K562 (cell line): ENCODE results near the gene GALE. TPM values are rescaled to one million over a fixed set of nuclear protein-coding genes. Genes with fewer than 3 reads are reported as not detected.
A peak's percentile ranks its signal among the peaks of the same experiment; 100 is the strongest.

Source experiments
- ATAC-seq: fragments of 200-7000 bp; cut with Tn5 transposase; 3 replicates; pipeline ENCODE4 v1.9.1; 2020; ENCODE audit warnings: moderate library complexity
- BruUV-seq: library from RNA; stranded (reverse); fragments of 400-500 nt; replicated peaks from 2 replicates; lab custom pipeline; 2021; lab: Mats Ljungman, UMichigan
- CTCF ChIA-PET: fragments of 300-600 bp; formaldehyde crosslinking; extraction: SDS; loops from one replicate; lab custom pipeline; 2021; ENCODE audit warnings: low intra/inter-chr PET ratio; lab: Yijun Ruan, JAX
- POLR2A ChIA-PET: fragments of 300-600, 350-650 bp; sonication (Branson Sonifier 250); formaldehyde crosslinking; extraction: SDS; loops from one replicate; lab custom pipeline; 2021; ENCODE audit warnings: antibody characterized with exemption, inconsistent platforms; lab: Yijun Ruan, JAX
- DNase-seq, 4 experiments: peaks; one replicate each; pipeline versions ENCODE4 v3.0.0 to v3.0.0-alpha.2; 2011 to 2018; ENCODE audit warnings: low spot score in 3 of 4, mixed read lengths in 3 of 4; ENCODE audit errors: extremely low read depth in 1 of 4
- FAIRE-seq: peaks from 2 replicates; lab custom pipeline; 2011; peaks lifted over from hg19 to GRCh38; lab: Jason Lieb, UNC
- H2AFZ ChIP-seq: 2 replicates; pipeline ENCODE4 v1.6.0; 2011; ENCODE audit warnings: low read depth, low read length, control low read depth, inconsistent platforms
- H3K27ac ChIP-seq: fragments of 200-600 bp; 3 replicates; pipeline ENCODE4 v1.8.0; 2011; ENCODE audit warnings: low read depth, mild to moderate bottlenecking, control low read depth, inconsistent platforms, low read length, moderate library complexity, mixed read lengths; ENCODE audit errors: extremely low read depth
- H3K27me3 ChIP-seq, 2 experiments: fragments of 300-600 bp in 1 of 2; 2 replicates in 1 of 2; 3 replicates in 1 of 2; pipeline versions ENCODE4 v1.6.0 to v1.8.0; 2011; ENCODE audit warnings: inconsistent platforms in 2 of 2, low read length in 2 of 2, mild to moderate bottlenecking in 1 of 2, mixed read lengths in 1 of 2, moderate library complexity in 1 of 2; ENCODE audit not compliant: control insufficient read depth in 2 of 2, insufficient read depth in 2 of 2
- H3K36me3 ChIP-seq: fragments of 300-600 bp; 3 replicates; pipeline ENCODE4 v1.8.0; 2011; ENCODE audit warnings: mild to moderate bottlenecking, low read length, inconsistent platforms; ENCODE audit not compliant: control insufficient read depth, insufficient read depth
- H3K4me1 ChIP-seq, 2 experiments: fragments of 200-600 bp in 1 of 2; replicated peaks in 1 of 2; 2 replicates in 1 of 2; 3 replicates in 1 of 2; pipeline versions ENCODE4 v1.5.1 to v1.8.0; 2011; ENCODE audit warnings: inconsistent platforms in 2 of 2, low read length in 2 of 2, mild to moderate bottlenecking in 1 of 2, mixed read lengths in 1 of 2, moderate library complexity in 1 of 2; ENCODE audit not compliant: control insufficient read depth in 2 of 2, insufficient read depth in 2 of 2
- H3K4me2 ChIP-seq: 2 replicates; pipeline ENCODE4 v1.6.1; 2011; ENCODE audit warnings: low read length, control low read depth, inconsistent platforms, mixed read lengths; ENCODE audit not compliant: insufficient read depth
- H3K4me3 ChIP-seq: fragments of 200-600 bp; sonication (generic), shearing (Covaris generic); 2 replicates; pipeline ENCODE4 v1.5.1; 2016; ENCODE audit warnings: control low read depth, inconsistent platforms
- H3K79me2 ChIP-seq: fragments of 200-600 bp; 3 replicates; pipeline ENCODE4 v1.8.0; 2011; ENCODE audit warnings: low read length, inconsistent platforms; ENCODE audit not compliant: control insufficient read depth, insufficient read depth
- H3K9ac ChIP-seq, 2 experiments: 2 replicates each; pipeline versions ENCODE4 v1.6.0 to v1.6.1; 2011; ENCODE audit warnings: low read depth in 2 of 2, low read length in 2 of 2, control low read depth in 1 of 2, inconsistent platforms in 1 of 2, mild to moderate bottlenecking in 1 of 2, mixed read lengths in 1 of 2; ENCODE audit not compliant: insufficient read depth in 1 of 2
- H3K9me1 ChIP-seq: one replicate; pipeline ENCODE4 v1.6.0; 2011; ENCODE audit warnings: inconsistent platforms, mild to moderate bottlenecking, low read length, moderate library complexity; ENCODE audit not compliant: control insufficient read depth, insufficient read depth
- H3K9me3 ChIP-seq: replicated peaks from 2 replicates; pipeline ENCODE4 v1.5.1; 2011; ENCODE audit warnings: low read depth, low read length, inconsistent platforms; ENCODE audit not compliant: control insufficient read depth, insufficient read depth
- H4K20me1 ChIP-seq: replicated peaks from 2 replicates; pipeline ENCODE4 v1.6.1; 2011; ENCODE audit warnings: low read length, inconsistent platforms, mixed read lengths; ENCODE audit not compliant: control insufficient read depth, insufficient read depth
- CBX2 ChIP-seq: fragments of 200-600 bp; sonication (generic); IDR thresholded peaks from one replicate; pipeline ENCODE4 v1.6.1; 2012; ENCODE audit warnings: mild to moderate bottlenecking, low read length, inconsistent platforms; ENCODE audit not compliant: insufficient read depth, poor library complexity, severe bottlenecking
- CEBPB ChIP-seq: fragments of 450-650 bp; IDR thresholded peaks from 2 replicates; pipeline ENCODE4 v1.6.1; 2016; ENCODE audit warnings: missing genetic modification characterization, missing compliant biosample characterization
- GABPB1 ChIP-seq: sonication (generic); formaldehyde crosslinking; IDR thresholded peaks from 2 replicates; pipeline ENCODE4 v1.8.0; 2022; ENCODE audit warnings: mild to moderate bottlenecking, missing genetic modification reagents
- KLF6 ChIP-seq: fragments of 250-450 bp; sonication (Bioruptor Pico); IDR thresholded peaks from 2 replicates; pipeline ENCODE4 v1.4.0; 2020; ENCODE audit warnings: mild to moderate bottlenecking, moderate library complexity, borderline replicate concordance
- LEF1 ChIP-seq: fragments of 450-650 bp; IDR thresholded peaks from 2 replicates; pipeline ENCODE4 v1.6.1; 2016; ENCODE audit warnings: mild to moderate bottlenecking
- MTA2 ChIP-seq: fragments of 450-650 bp; IDR thresholded peaks from 2 replicates; pipeline ENCODE4 v1.6.1; 2016; ENCODE audit warnings: low read depth
- RUNX1 ChIP-seq: sonication (generic); IDR thresholded peaks from 2 replicates; pipeline ENCODE4 v1.6.1; 2016; ENCODE audit warnings: antibody characterized with exemption, low read depth
- SIRT6 ChIP-seq: IDR thresholded peaks from one replicate; pipeline ENCODE4 v1.6.1; 2012; ENCODE audit warnings: low read depth, mild to moderate bottlenecking, control low read depth, inconsistent platforms, low read length, moderate library complexity
- ZNF121 ChIP-seq: sonication (generic); formaldehyde crosslinking; conservative IDR thresholded peaks from 2 replicates; pipeline ENCODE4 v1.8.0; 2022; ENCODE audit warnings: missing genetic modification reagents
- ZNF282 ChIP-seq: sonication (generic); formaldehyde crosslinking; IDR thresholded peaks from 2 replicates; pipeline ENCODE4 v1.8.1; 2023; ENCODE audit warnings: missing genetic modification reagents
- ZNF766 ChIP-seq: fragments of 200-800 bp; sonication (Bioruptor generic); conservative IDR thresholded peaks from 2 replicates; pipeline ENCODE4 v1.6.1; 2016; ENCODE audit warnings: missing genetic modification characterization, missing compliant biosample characterization
- WGBS: fragments of 100-300 bp; shearing (Covaris generic); methylation state at CpG from one replicate; pipeline ENCODE4 v1.1.6; 2016; ENCODE audit warnings: low coverage, mixed read lengths; ENCODE audit not compliant: insufficient coverage; ENCODE audit errors: missing lambda C conversion rate; 5-methylcytosine and 5-hydroxymethylcytosine counted together
- in situ Hi-C: fragments of 300-500 bp; cut with MboI; formaldehyde crosslinking; loops from 4 replicates; pipeline ENCODE4 v1.15.0; 2018; ENCODE audit warnings: inconsistent platforms, mixed read lengths
- intact Hi-C: fragments of 100-400 bp; cut with micrococcal nuclease; formaldehyde crosslinking; loops from 2 replicates; pipeline ENCODE4 v1.14.2; 2022
- polyA plus RNA-seq, 8 experiments: library from polyadenylated mRNA; depleted of rRNA in 4 of 8; stranded (reverse) in 5 of 8; unstranded in 3 of 8; fragments of >200 nt; fragmentation: Nextera tagmentation in 2 of 8; fragmentation: Illumina TruSeq in 1 of 8; extraction: Ambion mirVana in 2 of 8; extraction: Trizol in 1 of 8; gene quantifications; 2 replicates each; pipeline versions ENCODE4 v1.2.1 to v1.2.3, GENCODE V29; 2011 to 2014; ENCODE audit warnings: inconsistent platforms in 1 of 8, missing spikeins in 1 of 8
- total RNA-seq, 7 experiments: library from RNA; depleted of rRNA in 6 of 7; stranded (reverse); fragments of >200 nt in 6 of 7; fragmentation: Illumina TruSeq in 2 of 7; extraction: Trizol in 2 of 7; gene quantifications; 2 replicates each; pipeline versions ENCODE4 v1.2.1 to v1.2.3, GENCODE V29; 2011 to 2021; ENCODE audit warnings: low replicate concordance in 1 of 7
- TF ChIP-seq, protein P1 (sequence below): sonication (generic); formaldehyde crosslinking; IDR thresholded peaks from 2 replicates; pipeline ENCODE4 v1.8.0; 2023; ENCODE audit warnings: mild to moderate bottlenecking, missing genetic modification reagents

Gene GALE
- total and polyA plus RNA-seq, 9 of the 15 experiments (the other 6 are each of a cell fraction or from before 2014, with no cell fraction given), result 8.4 to 139 (median 88.3) TPM

DNA sequence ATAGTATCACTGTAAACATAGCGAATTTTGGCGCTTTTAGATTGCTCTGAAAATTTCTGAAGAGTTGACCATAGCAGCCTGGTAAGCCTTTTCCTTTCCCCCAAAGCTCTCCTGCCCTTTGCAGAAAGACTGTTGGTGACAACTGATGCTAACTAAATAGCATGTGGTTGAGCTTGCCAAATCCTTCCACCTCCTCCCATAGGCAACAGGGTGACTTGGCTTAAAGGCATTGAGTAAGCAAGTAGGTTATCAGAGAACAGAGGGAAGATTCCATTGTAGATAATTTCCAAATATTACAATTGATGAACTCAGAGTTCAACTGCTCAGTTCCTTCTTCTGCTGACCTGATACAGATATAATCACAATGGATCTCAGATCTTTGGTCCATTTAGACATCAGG, 44.6 kb upstream of the GALE start (continued):
- no peak for TF ChIP-seq GABPB1 (CRISPR knock-in tag)
- TF ChIP-seq, protein P1, sequence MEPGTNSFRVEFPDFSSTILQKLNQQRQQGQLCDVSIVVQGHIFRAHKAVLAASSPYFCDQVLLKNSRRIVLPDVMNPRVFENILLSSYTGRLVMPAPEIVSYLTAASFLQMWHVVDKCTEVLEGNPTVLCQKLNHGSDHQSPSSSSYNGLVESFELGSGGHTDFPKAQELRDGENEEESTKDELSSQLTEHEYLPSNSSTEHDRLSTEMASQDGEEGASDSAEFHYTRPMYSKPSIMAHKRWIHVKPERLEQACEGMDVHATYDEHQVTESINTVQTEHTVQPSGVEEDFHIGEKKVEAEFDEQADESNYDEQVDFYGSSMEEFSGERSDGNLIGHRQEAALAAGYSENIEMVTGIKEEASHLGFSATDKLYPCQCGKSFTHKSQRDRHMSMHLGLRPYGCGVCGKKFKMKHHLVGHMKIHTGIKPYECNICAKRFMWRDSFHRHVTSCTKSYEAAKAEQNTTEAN (CRISPR knock-in tag), result no peak
- no peak for TF ChIP-seq ZNF282
- no peak for TF ChIP-seq KLF6 (CRISPR knock-in tag)
- TF ChIP-seq CBX2, result no peak
- TF ChIP-seq MTA2, result no peak
- no peak for TF ChIP-seq RUNX1
- peak; percentile 46; the same call in 1 of the 2 replicates for TF ChIP-seq CEBPB
- TF ChIP-seq ZNF766, result no peak
- TF ChIP-seq, all 486 proteins: peak for 5

GRCh38 chr1:23843644-23844043, 43.1 kb upstream of the GALE start:
- H3K4me2 ChIP-seq, result no peak overlapping the region
- TF ChIP-seq LEF1 (no peak), ZNF121 (CRISPR knock-in tag) (peak; percentile 77), SIRT6 (no peak)
- no peaks in the 10 kb centered on the region for H4K20me1 ChIP-seq
- no peaks in the 10 kb centered on the region; the same call in 1 of the 2 replicates for H3K9me3 ChIP-seq
- H3K9ac ChIP-seq, result no peak overlapping the region
- no peak overlapping the region for H2AFZ ChIP-seq
- WGBS, result 36% methylated on average over 5 of the region's 5 CpGs
- H3K79me2 ChIP-seq, result no peaks in the 10 kb centered on the region
- CTCF ChIA-PET, result no interaction called here
- POLR2A ChIA-PET, result no interaction called here
- in situ Hi-C loops, result loop anchor here (10.0 kb wide), 1 partner anchor 1721 kb away; no protein-coding TSS in a partner anchor
- no peaks in the 10 kb centered on the region for H3K27me3 ChIP-seq
- no peak overlapping the region for H3K4me3 ChIP-seq
- DNase-seq, result no peak
- H3K36me3 ChIP-seq, result peaks cover 19% of the 10 kb centered on the region
- no peak overlapping the region for H3K27ac ChIP-seq
- H3K4me1 ChIP-seq, result no peaks in the 10 kb centered on the region; a peak in 2 of 5 replicates
- BruUV-seq, result no TSS peak
- no peak for ATAC-seq
- H3K9me1 ChIP-seq, result no peaks in the 10 kb centered on the region
- intact Hi-C loops, result no loop called here
- FAIRE-seq, result no peak
